Endothelial cell (in vitro differentiated cells): ENCODE data around the gene ADD1. TPM values are rescaled to one million over a fixed set of nuclear protein-coding genes. Genes with fewer than 3 reads are reported as not detected.
A peak's percentile ranks its signal among the peaks of the same experiment; 100 is the strongest.

Experiments
- DNase-seq: peaks from one replicate; pipeline ENCODE4 v3.0.0; 2021; ENCODE audit warnings: low spot score
- H3K27ac Mint-ChIP-seq: one replicate; pipeline ENCODE4 v1.8.0; 2021; ENCODE audit warnings: mixed read lengths, inconsistent platforms; ENCODE audit not compliant: unreplicated experiment
- H3K27me3 Mint-ChIP-seq: one replicate; pipeline ENCODE4 v1.8.0; 2021; ENCODE audit warnings: mild to moderate bottlenecking, moderate library complexity, mixed read lengths, inconsistent platforms; ENCODE audit not compliant: unreplicated experiment
- H3K36me3 Mint-ChIP-seq: one replicate; pipeline ENCODE4 v1.8.0; 2021; ENCODE audit warnings: mild to moderate bottlenecking, low read depth, mixed read lengths, inconsistent platforms; ENCODE audit not compliant: unreplicated experiment
- H3K4me1 Mint-ChIP-seq: one replicate; pipeline ENCODE4 v1.8.0; 2021; ENCODE audit warnings: mild to moderate bottlenecking, mixed read lengths, inconsistent platforms; ENCODE audit not compliant: unreplicated experiment
- H3K4me3 Mint-ChIP-seq: one replicate; pipeline ENCODE4 v1.8.0; 2021; ENCODE audit warnings: mild to moderate bottlenecking, mixed read lengths, inconsistent platforms; ENCODE audit not compliant: unreplicated experiment
- H3K9me3 Mint-ChIP-seq: one replicate; pipeline ENCODE4 v1.8.0; 2021; ENCODE audit warnings: mixed read lengths, inconsistent platforms; ENCODE audit not compliant: unreplicated experiment
- total RNA-seq: library from RNA; stranded (reverse); fragmentation: NEBNext Ultra II Directional; extraction: Animal tissue kit (Norgen Biotek cat#: 25700); gene quantifications from one replicate; pipeline ENCODE4 v1.2.1, GENCODE V29; 2021; ENCODE audit not compliant: unreplicated experiment
- TF ChIP-seq, protein P1 (sequence below): fragments of 200-600 bp; sonication (generic); IDR thresholded peaks from one replicate; pipeline ENCODE4 v1.5.0; 2021; ENCODE audit warnings: antibody characterized with exemption; ENCODE audit not compliant: unreplicated experiment

ADD1 gene
- total RNA-seq, 1 donor from 2014 or later: 337 TPM

DNA sequence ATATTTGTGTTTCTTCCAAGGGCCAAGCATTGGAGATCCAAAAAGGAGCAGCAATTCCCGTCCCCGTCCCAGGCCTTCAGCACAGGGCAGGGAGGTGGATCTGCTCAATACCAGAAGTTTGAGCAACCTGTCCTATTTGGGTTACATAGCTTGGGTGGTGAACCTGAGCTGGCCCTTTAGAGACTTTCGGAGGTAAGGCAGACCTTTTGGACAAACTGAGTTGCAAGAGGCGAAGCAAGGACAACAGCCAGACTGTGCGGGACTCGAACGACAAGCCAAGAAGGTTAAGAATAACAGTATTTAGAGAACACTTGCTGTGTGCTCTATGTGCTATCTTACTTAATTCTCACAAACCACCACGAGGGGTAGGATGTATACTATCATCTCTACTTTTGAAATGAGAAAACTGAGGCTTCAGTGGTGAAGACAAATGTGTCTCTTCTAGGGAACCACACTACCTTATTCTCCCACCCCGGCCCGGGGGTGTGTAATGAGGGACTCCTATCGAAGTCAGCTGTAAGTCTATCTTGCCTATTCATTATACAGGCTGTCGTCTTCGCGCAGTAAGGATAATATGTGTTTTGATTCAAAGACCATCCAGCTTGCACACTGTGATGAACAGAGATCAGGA is 118.3 kb downstream of the ADD1 start:
- TF ChIP-seq, protein P1, sequence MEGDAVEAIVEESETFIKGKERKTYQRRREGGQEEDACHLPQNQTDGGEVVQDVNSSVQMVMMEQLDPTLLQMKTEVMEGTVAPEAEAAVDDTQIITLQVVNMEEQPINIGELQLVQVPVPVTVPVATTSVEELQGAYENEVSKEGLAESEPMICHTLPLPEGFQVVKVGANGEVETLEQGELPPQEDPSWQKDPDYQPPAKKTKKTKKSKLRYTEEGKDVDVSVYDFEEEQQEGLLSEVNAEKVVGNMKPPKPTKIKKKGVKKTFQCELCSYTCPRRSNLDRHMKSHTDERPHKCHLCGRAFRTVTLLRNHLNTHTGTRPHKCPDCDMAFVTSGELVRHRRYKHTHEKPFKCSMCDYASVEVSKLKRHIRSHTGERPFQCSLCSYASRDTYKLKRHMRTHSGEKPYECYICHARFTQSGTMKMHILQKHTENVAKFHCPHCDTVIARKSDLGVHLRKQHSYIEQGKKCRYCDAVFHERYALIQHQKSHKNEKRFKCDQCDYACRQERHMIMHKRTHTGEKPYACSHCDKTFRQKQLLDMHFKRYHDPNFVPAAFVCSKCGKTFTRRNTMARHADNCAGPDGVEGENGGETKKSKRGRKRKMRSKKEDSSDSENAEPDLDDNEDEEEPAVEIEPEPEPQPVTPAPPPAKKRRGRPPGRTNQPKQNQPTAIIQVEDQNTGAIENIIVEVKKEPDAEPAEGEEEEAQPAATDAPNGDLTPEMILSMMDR: no peak
- peaks cover 8% of the 10 kb centered on the region for H3K27me3 Mint-ChIP-seq
- peaks cover 34% of the 10 kb centered on the region for H3K4me1 Mint-ChIP-seq
- H3K27ac Mint-ChIP-seq: peak overlapping the region; percentile 93
- no peak for DNase-seq
- H3K36me3 Mint-ChIP-seq: peaks cover 13% of the 10 kb centered on the region
- H3K9me3 Mint-ChIP-seq: no peaks in the 10 kb centered on the region
- peak overlapping the region; percentile 97 for H3K4me3 Mint-ChIP-seq

- peaks cover 8% of the 10 kb centered on the region for H3K36me3 Mint-ChIP-seq
- TF ChIP-seq, protein P1: no peak
- DNase-seq: peak; percentile 62
- peaks cover 31% of the 10 kb centered on the region for H3K4me1 Mint-ChIP-seq
- H3K27me3 Mint-ChIP-seq: peaks cover 8% of the 10 kb centered on the region
- peak overlapping the region; percentile 97 for H3K4me3 Mint-ChIP-seq
- peak overlapping the region; percentile 93 for H3K27ac Mint-ChIP-seq
- no peaks in the 10 kb centered on the region for H3K9me3 Mint-ChIP-seq
These were observed 119.0 kb downstream of the ADD1 start for GRCh38 chr4:2962614-2963174.

DNA sequence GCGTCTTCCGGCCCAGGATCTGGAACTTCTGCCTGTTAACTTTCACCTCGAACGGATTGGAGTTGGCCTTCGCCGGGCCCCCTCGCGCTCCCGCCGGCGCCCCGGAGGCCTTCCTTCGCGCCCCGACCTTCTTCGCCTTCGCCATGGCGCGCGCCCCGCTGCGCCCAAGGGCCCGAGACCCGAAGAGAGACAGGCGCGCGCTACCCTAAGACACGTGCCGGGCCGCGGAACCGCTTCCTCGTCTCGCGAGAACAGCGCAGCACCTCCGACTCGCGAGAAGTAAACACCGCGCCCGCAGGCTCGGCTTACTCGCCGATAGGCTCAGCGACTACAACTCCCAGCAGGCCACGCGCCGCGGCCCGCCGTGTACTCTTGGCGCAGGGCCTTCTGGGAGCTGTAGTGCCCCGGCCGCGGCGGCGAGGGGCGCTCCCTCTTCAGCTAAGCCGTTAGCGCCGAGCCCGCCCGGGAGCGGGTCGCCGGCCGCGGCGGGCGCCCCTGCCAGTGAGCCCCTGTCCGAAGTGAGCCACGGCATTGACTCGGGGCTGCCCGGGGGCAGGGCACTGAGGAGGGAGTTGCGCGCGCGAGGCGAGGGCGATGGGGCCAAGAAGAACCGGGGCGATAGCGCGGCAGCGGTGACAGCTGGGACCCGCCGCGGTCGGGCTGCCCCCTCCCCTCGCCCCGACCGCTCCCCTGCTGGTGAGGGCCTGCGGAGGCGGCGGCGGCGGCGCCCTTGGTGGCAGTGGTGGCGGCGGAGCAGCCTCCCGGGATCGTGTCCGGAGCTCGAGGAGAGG is 119.7 kb downstream of the ADD1 start, which contains the start of the genes GRK4 and NOP14:
Gene GRK4 (plus strand): TSS at position 397 of the 791 bp plus-strand sequence. CDS start 500 bp downstream, outside the sequence.
Gene NOP14 (minus strand): TSS at position 232 of the 791 bp plus-strand sequence. CDS start 87 bp downstream, at position 145.
- TF ChIP-seq, protein P1: no peak
- H3K4me1 Mint-ChIP-seq: peaks cover 30% of the 10 kb centered on the region
- peak; percentile 97 for DNase-seq
- peak within 1 kb of the TSS; percentile 93 for H3K27ac Mint-ChIP-seq
- peak within 1 kb of the TSS; percentile 97 for H3K4me3 Mint-ChIP-seq
- peaks cover 8% of the 10 kb centered on the region for H3K27me3 Mint-ChIP-seq
- H3K9me3 Mint-ChIP-seq: no peaks in the 10 kb centered on the region
- peaks cover 5% of the 10 kb centered on the region for H3K36me3 Mint-ChIP-seq

GRCh38 chr4:2963966-2964471 is 120.4 kb downstream of the ADD1 start:
- peaks cover 27% of the 10 kb centered on the region for H3K4me1 Mint-ChIP-seq
- H3K36me3 Mint-ChIP-seq: peaks cover 5% of the 10 kb centered on the region
- peaks cover 8% of the 10 kb centered on the region for H3K27me3 Mint-ChIP-seq

More at GRCh38 chr4:2963966-2964471, 120.4 kb downstream of the ADD1 start:
- TF ChIP-seq, protein P1: no peak
- H3K4me3 Mint-ChIP-seq: peak overlapping the region; percentile 96
- no peaks in the 10 kb centered on the region for H3K9me3 Mint-ChIP-seq
- peak overlapping the region; percentile 59 for H3K27ac Mint-ChIP-seq
- peak; percentile 53 for DNase-seq
